ENCODE data around the gene SLC17A9.

GRCh38 chr20:63009045-63009961 is 56.8 kb downstream of the SLC17A9 start:
- TF ChIP-seq CTCF (IDR thresholded peaks at IDR 0.05; ENCODE audit: control extremely low read depth in 1 of 3, insufficient read depth in 1 of 3, low read depth in 1 of 3, low read length in 3 of 3) (peak; percentile 83 to 96 (median 87)), CEBPB (IDR thresholded peaks at IDR 0.05; ENCODE audit: low read depth, low read length) (no peak), POLR2AphosphoS5 (IDR thresholded peaks at IDR 0.05; ENCODE audit: low read depth, low read length) (no peak), SIN3A (conservative IDR thresholded peaks at IDR 0.05 in 1 of 2, IDR thresholded peaks at IDR 0.05 in 1 of 2; ENCODE audit: low read depth in 1 of 2, low read length in 2 of 2) (no peak), CHD2 (IDR thresholded peaks at IDR 0.05; ENCODE audit: low read length) (no peak), RXRA (IDR thresholded peaks at IDR 0.05; ENCODE audit: insufficient read depth, low read depth, low read length) (no peak), JUN (IDR thresholded peaks at IDR 0.05; ENCODE audit: low read depth, low read length) (no peak), ATF2 (IDR thresholded peaks at IDR 0.05; ENCODE audit: low read length) (no peak), YY1 (IDR thresholded peaks at IDR 0.05; ENCODE audit: low read depth, low read length) (peak; percentile 8; the same call in 1 of the 2 replicates), TEAD4 (IDR thresholded peaks at IDR 0.05; ENCODE audit: low read depth, low read length) (peak; percentile 82), SIX5 (IDR thresholded peaks at IDR 0.05; ENCODE audit: low read depth, low read length) (no peak), USF2 (IDR thresholded peaks at IDR 0.05; ENCODE audit: low read length) (no peak)

Data from H1 (cell line).